Measurements from ENCODE around the gene TPST2. TPM values are rescaled to one million over a fixed set of nuclear protein-coding genes. Genes with fewer than 3 reads are reported as not detected.

TPST2 gene
- total RNA-seq, 1 experiment from 2014 or later = 11.8 TPM

DNA sequence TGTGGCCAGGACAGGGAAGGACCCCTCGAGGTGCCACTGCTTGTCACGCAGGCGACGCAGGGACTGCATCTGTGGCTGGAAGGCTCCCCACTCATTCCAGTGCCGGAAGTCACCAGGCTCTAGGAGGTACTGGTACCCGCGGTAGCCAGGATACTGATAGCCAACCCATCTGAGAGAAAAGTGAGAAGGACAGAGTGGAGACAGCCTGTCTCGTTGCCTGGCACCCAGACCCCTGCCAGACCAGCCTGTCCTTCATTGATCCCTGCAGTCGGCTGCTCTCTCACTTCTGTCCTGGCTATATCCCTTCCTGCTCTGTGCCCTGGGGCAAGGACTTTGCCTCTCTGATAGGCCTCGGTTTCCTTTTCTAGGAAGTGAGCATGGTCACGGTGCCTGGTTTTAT lies 9.6 kb upstream of the TPST2 start:
- Histone ChIP-seq H3K27me3 (ENCODE audit: insufficient read depth, low read length) (peaks cover 14% of the 10 kb centered on the region), H3K4me3 (replicated peaks in 1 of 2; ENCODE audit: low read depth in 1 of 2, low read length in 2 of 2) (no peak overlapping the region), H3K36me3 (ENCODE audit: control insufficient read depth in 1 of 2, insufficient read depth in 2 of 2, low read length in 2 of 2) (no peaks in the 10 kb centered on the region), H3K4me2 (ENCODE audit: low read length) (no peak overlapping the region), H4K20me1 (ENCODE audit: insufficient read depth) (no peaks in the 10 kb centered on the region), H3K27ac (ENCODE audit: low read depth, low read length) (no peak overlapping the region), H3K4me1 (ENCODE audit: control insufficient read depth in 1 of 2, insufficient read depth in 2 of 2, low read length in 2 of 2) (no peaks in the 10 kb centered on the region), H3K9me3 (ENCODE audit: control insufficient read depth in 1 of 2, insufficient read depth in 1 of 2, low read depth in 1 of 2, low read length in 2 of 2) (no peaks in the 10 kb centered on the region), H2AFZ (ENCODE audit: low read depth, low read length, poor library complexity, severe bottlenecking) (no peak overlapping the region), H3K79me2 (ENCODE audit: insufficient read depth, low read length) (no peaks in the 10 kb centered on the region), H3K9ac (ENCODE audit: low read length) (no peak overlapping the region), H3K9me2 (ENCODE audit: insufficient read depth) (no peaks in the 10 kb centered on the region)
- no TSS peak for BruUV-seq (replicated peaks)
- RAD21 ChIA-PET (ENCODE audit: low non-redundant PET in 1 of 2, low total read pairs in 2 of 2, uncharacterized antibody in 2 of 2, unreplicated experiment in 2 of 2) = no interaction called here
- intact Hi-C loops (cut with micrococcal nuclease) = no loop called here
- POLR2A ChIA-PET = no interaction called here
- TF ChIP-seq EZH2phosphoT487 (IDR thresholded peaks at IDR 0.05; ENCODE audit: borderline replicate concordance) (no peak), POLR2A (IDR thresholded peaks at IDR 0.05; ENCODE audit: borderline replicate concordance, extremely low read depth, insufficient read depth, insufficient read length) (no peak), SRF (IDR thresholded peaks at IDR 0.05; ENCODE audit: low read depth) (no peak), ZNF274 (IDR thresholded peaks at IDR 0.05; ENCODE audit: low read depth, low read length) (no peak), TCF7L2 (IDR thresholded peaks at IDR 0.05; ENCODE audit: borderline replicate concordance, extremely low read depth, insufficient read depth, insufficient read length) (no peak)
- TF ChIP-seq, protein P1, sequence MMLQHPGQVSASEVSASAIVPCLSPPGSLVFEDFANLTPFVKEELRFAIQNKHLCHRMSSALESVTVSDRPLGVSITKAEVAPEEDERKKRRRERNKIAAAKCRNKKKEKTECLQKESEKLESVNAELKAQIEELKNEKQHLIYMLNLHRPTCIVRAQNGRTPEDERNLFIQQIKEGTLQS (IDR thresholded peaks at IDR 0.05) = no peak
- TF ChIP-seq, protein P2, sequence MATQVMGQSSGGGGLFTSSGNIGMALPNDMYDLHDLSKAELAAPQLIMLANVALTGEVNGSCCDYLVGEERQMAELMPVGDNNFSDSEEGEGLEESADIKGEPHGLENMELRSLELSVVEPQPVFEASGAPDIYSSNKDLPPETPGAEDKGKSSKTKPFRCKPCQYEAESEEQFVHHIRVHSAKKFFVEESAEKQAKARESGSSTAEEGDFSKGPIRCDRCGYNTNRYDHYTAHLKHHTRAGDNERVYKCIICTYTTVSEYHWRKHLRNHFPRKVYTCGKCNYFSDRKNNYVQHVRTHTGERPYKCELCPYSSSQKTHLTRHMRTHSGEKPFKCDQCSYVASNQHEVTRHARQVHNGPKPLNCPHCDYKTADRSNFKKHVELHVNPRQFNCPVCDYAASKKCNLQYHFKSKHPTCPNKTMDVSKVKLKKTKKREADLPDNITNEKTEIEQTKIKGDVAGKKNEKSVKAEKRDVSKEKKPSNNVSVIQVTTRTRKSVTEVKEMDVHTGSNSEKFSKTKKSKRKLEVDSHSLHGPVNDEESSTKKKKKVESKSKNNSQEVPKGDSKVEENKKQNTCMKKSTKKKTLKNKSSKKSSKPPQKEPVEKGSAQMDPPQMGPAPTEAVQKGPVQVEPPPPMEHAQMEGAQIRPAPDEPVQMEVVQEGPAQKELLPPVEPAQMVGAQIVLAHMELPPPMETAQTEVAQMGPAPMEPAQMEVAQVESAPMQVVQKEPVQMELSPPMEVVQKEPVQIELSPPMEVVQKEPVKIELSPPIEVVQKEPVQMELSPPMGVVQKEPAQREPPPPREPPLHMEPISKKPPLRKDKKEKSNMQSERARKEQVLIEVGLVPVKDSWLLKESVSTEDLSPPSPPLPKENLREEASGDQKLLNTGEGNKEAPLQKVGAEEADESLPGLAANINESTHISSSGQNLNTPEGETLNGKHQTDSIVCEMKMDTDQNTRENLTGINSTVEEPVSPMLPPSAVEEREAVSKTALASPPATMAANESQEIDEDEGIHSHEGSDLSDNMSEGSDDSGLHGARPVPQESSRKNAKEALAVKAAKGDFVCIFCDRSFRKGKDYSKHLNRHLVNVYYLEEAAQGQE (IDR thresholded peaks at IDR 0.05; ENCODE audit: low read depth) = no peak
- no peak for ATAC-seq
- DNase-seq (ENCODE audit: low read depth, low spot score) = no peak
- CTCF ChIA-PET = no interaction called here

All from HCT116 (cell line).